Measurements from ENCODE around the gene NDUFS6.

- TF ChIP-seq CTCF (conservative IDR thresholded peaks at IDR 0.05): no peak
- no peak for TF ChIP-seq ZFX (IDR thresholded peaks at IDR 0.05)
These were observed 13.0 kb upstream of the NDUFS6 start for GRCh38 chr5:1788200-1788599.
